Measurements from ENCODE around the gene COG3.

COG3 gene

DNA sequence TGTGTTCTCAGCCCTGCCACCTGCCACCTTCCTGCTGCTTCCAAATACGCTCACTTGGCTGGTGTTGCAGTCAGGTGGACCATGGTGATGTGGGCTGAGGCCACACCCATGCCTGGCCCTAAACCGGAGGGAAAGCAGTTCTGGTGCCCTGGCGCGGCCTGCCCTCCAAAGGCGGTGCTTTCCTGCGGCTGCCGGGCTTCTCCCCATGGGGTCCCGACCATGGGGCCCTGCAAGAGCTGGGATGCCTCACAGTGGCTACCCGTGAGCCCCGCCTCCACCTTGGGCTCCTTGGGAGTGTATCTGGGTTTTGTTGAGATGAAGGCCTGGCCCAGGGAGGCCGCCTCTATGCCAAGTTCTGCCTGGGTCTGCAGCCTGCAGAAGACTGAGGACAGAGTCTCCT, 77.1 kb downstream of the COG3 start:
- no peak overlapping the region for H3K27ac ChIP-seq
- no peak for TF ChIP-seq ZFX (IDR thresholded peaks at IDR 0.05)
- no peak for TF ChIP-seq CTCF (conservative IDR thresholded peaks at IDR 0.05)

DNA sequence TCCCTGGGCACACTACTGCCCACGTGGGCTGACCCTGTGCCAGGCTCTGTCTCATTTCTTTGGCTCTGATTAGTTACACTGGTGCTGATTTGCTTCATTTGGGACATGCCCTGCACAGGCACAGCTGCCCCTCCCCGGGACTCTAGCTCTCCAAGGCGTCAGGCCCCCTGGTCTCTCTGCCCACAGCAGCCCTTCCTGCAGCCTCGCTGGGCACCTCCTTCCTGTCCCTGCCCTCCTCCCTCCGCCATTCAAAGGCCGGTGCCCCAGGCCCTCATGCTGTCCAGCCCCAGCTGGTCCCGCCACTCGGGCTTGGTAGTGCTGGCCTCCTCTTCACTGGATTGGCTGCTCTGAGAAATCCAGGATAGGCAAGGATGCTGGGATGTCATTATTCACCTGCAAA, 77.7 kb downstream of the COG3 start:
- TF ChIP-seq CTCF (conservative IDR thresholded peaks at IDR 0.05), result no peak
- no peak for TF ChIP-seq ZFX (IDR thresholded peaks at IDR 0.05)
- H3K27ac ChIP-seq, result no peak overlapping the region

DNA sequence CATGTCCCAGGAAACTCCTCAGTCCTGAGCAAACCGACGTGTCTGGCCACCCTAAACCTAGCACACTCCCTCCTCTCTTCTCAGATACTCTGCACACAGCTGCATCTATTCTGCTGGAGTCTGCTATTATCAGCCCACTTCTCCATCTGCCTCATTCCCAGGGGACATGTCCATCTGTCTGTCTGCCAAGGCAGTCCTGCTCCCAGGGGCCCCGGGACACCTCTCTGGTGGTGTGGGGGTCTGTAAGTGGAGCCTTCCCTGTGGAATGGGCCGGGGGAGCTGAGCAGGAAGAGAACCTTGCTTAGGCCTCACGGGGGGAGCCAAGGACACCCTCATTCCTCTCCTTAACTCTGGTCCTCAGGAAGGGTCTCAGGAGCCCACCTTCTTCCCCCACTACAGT, 78.1 kb downstream of the COG3 start:
- TF ChIP-seq CTCF (conservative IDR thresholded peaks at IDR 0.05) (no peak), ZFX (IDR thresholded peaks at IDR 0.05) (no peak)
- H3K27ac ChIP-seq, result no peak overlapping the region

- no peak overlapping the region for H3K27ac ChIP-seq
- TF ChIP-seq ZFX (IDR thresholded peaks at IDR 0.05) (no peak), CTCF (conservative IDR thresholded peaks at IDR 0.05) (no peak; the same call in 1 of the 2 replicates)
Measured at GRCh38 chr13:45544520-45544919, 79.8 kb downstream of the COG3 start.

- no peak overlapping the region for H3K27ac ChIP-seq
- TF ChIP-seq ZFX (IDR thresholded peaks at IDR 0.05) (no peak), CTCF (conservative IDR thresholded peaks at IDR 0.05) (no peak)
Measured at GRCh38 chr13:45545686-45546409, 81.1 kb downstream of the COG3 start.

GRCh38 chr13:45546410-45546765, 81.6 kb downstream of the COG3 start:
- TF ChIP-seq ZFX (IDR thresholded peaks at IDR 0.05), result no peak
- no peak for TF ChIP-seq CTCF (conservative IDR thresholded peaks at IDR 0.05)
- no peak overlapping the region for H3K27ac ChIP-seq

- TF ChIP-seq ZFX (IDR thresholded peaks at IDR 0.05) (no peak), CTCF (conservative IDR thresholded peaks at IDR 0.05) (no peak)
- no peak overlapping the region for H3K27ac ChIP-seq
Measured at GRCh38 chr13:45548281-45548680, 83.5 kb downstream of the COG3 start.

Measured in C4-2B (cell line).